GM12878 (cell line): ENCODE data around the gene ALDH1A3. TPM values are rescaled to one million over a fixed set of nuclear protein-coding genes. Genes with fewer than 3 reads are reported as not detected.

Source experiments
- ATAC-seq: fragments of 200-7000 bp; cut with Tn5 transposase; 3 replicates; pipeline ENCODE4 v1.9.1; 2020; ENCODE audit warnings: mild to moderate bottlenecking, moderate library complexity
- BruUV-seq: library from RNA; stranded (reverse); fragments of 400-500 nt; replicated peaks from 2 replicates; lab custom pipeline; 2021; lab: Mats Ljungman, UMichigan
- CTCF ChIA-PET: fragments of 300-600 bp; sonication (Branson Sonifier 250); formaldehyde crosslinking; extraction: SDS; loops from one replicate; lab custom pipeline; 2021; ENCODE audit warnings: inconsistent platforms; lab: Yijun Ruan, JAX
- POLR2A ChIA-PET: fragments of 350-600 bp; formaldehyde crosslinking; extraction: SDS; loops from one replicate; lab custom pipeline; 2021; ENCODE audit warnings: inconsistent platforms; lab: Charles Lee
- RAD21 ChIA-PET: fragments of 300-600 bp; sonication (Branson Sonifier 250); formaldehyde crosslinking; loops from one replicate; lab custom pipeline; 2023; ENCODE audit warnings: antibody characterized with exemption; ENCODE audit not compliant: unreplicated experiment; lab: Charles Lee
- SMC1A ChIA-PET: fragments of 300-600 bp; sonication (Branson Sonifier 250); formaldehyde crosslinking; loops from one replicate; lab custom pipeline; 2023; ENCODE audit not compliant: unreplicated experiment, uncharacterized antibody; lab: Charles Lee
- DNase-seq: peaks from one replicate; pipeline ENCODE4 v3.0.0-alpha.2; 2011; ENCODE audit warnings: low read depth, low spot score
- FAIRE-seq: peaks from 3 replicates; lab custom pipeline; 2011; peaks lifted over from hg19 to GRCh38; lab: Jason Lieb, UNC
- H2AFZ ChIP-seq: 2 replicates; pipeline ENCODE4 v1.6.0; 2011; ENCODE audit warnings: low read depth, low read length, control low read depth; ENCODE audit not compliant: control insufficient read depth
- H3K27ac ChIP-seq: 2 replicates; pipeline ENCODE4 v1.5.1; 2011; ENCODE audit warnings: control low read depth; ENCODE audit not compliant: control insufficient read depth, insufficient read depth
- H3K27me3 ChIP-seq, 2 experiments: replicated peaks in 1 of 2; 2 replicates each; pipeline versions ENCODE4 v1.6.0 to v1.6.1; 2011; ENCODE audit warnings: low read length in 1 of 2; ENCODE audit not compliant: control insufficient read depth in 2 of 2, insufficient read depth in 2 of 2
- H3K36me3 ChIP-seq, 2 experiments: 2 replicates each; pipeline ENCODE4 v1.5.1; 2011; ENCODE audit warnings: low read length in 1 of 2; ENCODE audit not compliant: control insufficient read depth in 2 of 2, insufficient read depth in 2 of 2
- H3K4me1 ChIP-seq: 2 replicates; pipeline ENCODE4 v1.6.1; 2011; ENCODE audit warnings: mild to moderate bottlenecking, low read length, moderate library complexity, mixed read lengths; ENCODE audit not compliant: control insufficient read depth, insufficient read depth
- H3K4me2 ChIP-seq: 2 replicates; pipeline ENCODE4 v1.6.0; 2011; ENCODE audit warnings: control low read depth; ENCODE audit not compliant: control insufficient read depth, insufficient read depth
- H3K4me3 ChIP-seq: fragments of 200-600 bp; sonication (generic); 2 replicates; pipeline ENCODE4 v1.5.1; 2016
- H3K79me2 ChIP-seq: 2 replicates; pipeline ENCODE4 v1.6.0; 2011; ENCODE audit warnings: low read length; ENCODE audit not compliant: control insufficient read depth, insufficient read depth
- H3K9ac ChIP-seq: 2 replicates; pipeline ENCODE4 v1.8.0; 2011; ENCODE audit warnings: low read length, control low read depth, mixed read lengths; ENCODE audit not compliant: control insufficient read depth, insufficient read depth
- H3K9me3 ChIP-seq: replicated peaks from 3 replicates; pipeline ENCODE4 v1.5.1; 2011; ENCODE audit warnings: mild to moderate bottlenecking, low read length; ENCODE audit not compliant: control insufficient read depth, insufficient read depth
- H4K20me1 ChIP-seq: 2 replicates; pipeline ENCODE4 v1.6.0; 2011; ENCODE audit not compliant: control insufficient read depth, insufficient read depth
- FOS ChIP-seq: IDR thresholded peaks from 3 replicates; pipeline ENCODE4 v1.6.1; 2011; ENCODE audit warnings: borderline replicate concordance; ENCODE audit not compliant: insufficient read length; ENCODE audit errors: extremely low read depth
- JUND ChIP-seq: IDR thresholded peaks from 2 replicates; pipeline ENCODE4 v1.6.1; 2012; ENCODE audit warnings: low read depth, mild to moderate bottlenecking, low read length, improper control_type of control experiment, moderate library complexity
- MTA3 ChIP-seq: IDR thresholded peaks from 2 replicates; pipeline ENCODE4 v1.6.1; 2012; ENCODE audit warnings: low read length, inconsistent platforms, borderline replicate concordance
- MYC ChIP-seq: IDR thresholded peaks from 2 replicates; pipeline ENCODE4 v1.6.1; 2011; ENCODE audit warnings: mild to moderate bottlenecking, low read length, moderate library complexity, inconsistent platforms; ENCODE audit not compliant: insufficient read depth, insufficient replicate concordance, insufficient read length, severe bottlenecking
- STAT3 ChIP-seq: IDR thresholded peaks from 2 replicates; pipeline ENCODE4 v1.6.1; 2011; ENCODE audit warnings: low read depth, low read length, improper control_type of control experiment
- YBX1 ChIP-seq: fragments of 450-650 bp; IDR thresholded peaks from 2 replicates; pipeline ENCODE4 v1.6.1; 2016; ENCODE audit warnings: antibody characterized with exemption
- WGBS: methylation state at CpG from one replicate; pipeline ENCODE4 v1.1.6; 2016; ENCODE audit warnings: low lambda C conversion rate; ENCODE audit not compliant: insufficient replicate concordance, insufficient coverage; ENCODE audit errors: missing lambda C conversion rate; 5-methylcytosine and 5-hydroxymethylcytosine counted together
- in situ Hi-C: fragments of 300-500 bp; cut with MboI; formaldehyde crosslinking; loops from 9 replicates; pipeline ENCODE4 v1.14.3; 2018; ENCODE audit warnings: mixed read lengths
- intact Hi-C: fragments of 100-400 bp; cut with micrococcal nuclease; formaldehyde crosslinking; loops from one replicate; pipeline ENCODE4 v1.14.2; 2022; ENCODE audit not compliant: unreplicated experiment
- polyA plus RNA-seq, 11 experiments: library from polyadenylated mRNA; depleted of rRNA in 4 of 11; unstranded in 6 of 11; stranded (reverse) in 5 of 11; fragments of >200 nt; fragmentation: Nextera tagmentation in 4 of 11; fragmentation: Illumina TruSeq in 1 of 11; extraction: Ambion mirVana in 4 of 11; extraction: Trizol in 1 of 11; gene quantifications; 1 replicate in 1 of 11; 2 replicates in 10 of 11; pipeline versions ENCODE4 v1.2.1 to v1.2.3, GENCODE V29; 2011 to 2016; ENCODE audit warnings: inconsistent platforms in 2 of 11, missing spikeins in 2 of 11, low read depth in 1 of 11
- total RNA-seq, 4 experiments: library from RNA; depleted of rRNA in 3 of 4; stranded (reverse); fragments of >200 nt in 3 of 4; fragmentation: Illumina TruSeq in 1 of 4; extraction: Trizol in 1 of 4; gene quantifications; 2 replicates each; pipeline versions ENCODE4 v1.2.1 to v1.2.3, GENCODE V29; 2013 to 2021
- TF ChIP-seq, protein P1 (sequence below), 3 experiments: IDR thresholded peaks in 2 of 3; conservative IDR thresholded peaks in 1 of 3; 2 replicates each; pipeline ENCODE4 v1.5.1; 2011; ENCODE audit warnings: low read depth in 3 of 3, low read length in 3 of 3, mild to moderate bottlenecking in 3 of 3, control low read depth in 2 of 3, moderate library complexity in 2 of 3, inconsistent platforms in 1 of 3, mixed read lengths in 1 of 3; ENCODE audit not compliant: control insufficient read depth in 2 of 3, insufficient read depth in 1 of 3; ENCODE audit errors: extremely low read depth in 1 of 3
- TF ChIP-seq, protein P2 (sequence below): fragments of 150-350 bp; IDR thresholded peaks from 2 replicates; pipeline ENCODE4 v1.6.1; 2016; ENCODE audit warnings: low read depth, low read length

The ALDH1A3 gene
- total and polyA plus RNA-seq, 10 of the 15 experiments (the other 5 are each of a cell fraction or from before 2014, with no cell fraction given), result 0.06 to 0.69 (median 0.18) TPM

DNA sequence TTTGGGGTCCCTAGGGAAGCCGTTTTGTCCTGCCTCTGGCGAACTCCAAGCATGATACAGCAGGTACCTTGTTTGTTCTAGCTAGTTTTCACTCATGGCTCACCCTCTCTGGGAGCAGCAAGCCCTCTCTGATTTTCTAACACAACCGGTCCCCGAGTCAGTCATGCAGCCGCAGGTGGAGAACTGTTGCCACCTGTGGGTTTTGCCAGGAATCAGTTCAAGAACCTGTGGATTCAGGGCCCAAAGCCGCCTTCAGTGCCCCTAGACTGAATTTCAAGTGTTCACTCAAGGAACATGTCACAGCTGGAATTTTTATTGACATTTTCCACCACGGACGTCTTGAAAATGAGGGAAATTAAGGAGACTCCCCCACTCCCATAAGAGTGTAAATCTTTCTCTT, 26.2 kb downstream of the ALDH1A3 start (continued):
- TF ChIP-seq FOS (no peak), JUND (no peak), MTA3 (no peak)

DNA sequence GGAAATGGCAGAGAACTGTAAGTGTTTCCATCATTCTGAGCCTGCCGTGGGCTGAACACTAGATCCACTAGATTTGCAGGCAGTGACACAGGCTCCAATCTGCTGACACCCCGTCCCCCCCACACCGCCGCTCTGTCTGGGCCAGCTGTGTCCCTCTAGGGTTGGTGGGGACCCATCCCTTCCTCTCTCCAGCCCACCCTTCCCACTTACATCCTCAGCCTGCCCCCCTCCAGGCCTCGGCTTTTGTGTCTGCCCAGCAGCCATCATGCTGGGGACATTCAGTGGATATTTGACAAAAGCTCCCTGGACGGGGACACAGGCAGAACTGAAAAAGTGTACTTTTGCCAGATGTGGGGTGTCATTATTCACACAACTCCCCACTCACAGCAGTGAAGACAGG, 28.8 kb downstream of the ALDH1A3 start:
- ChIA-PET SMC1A (no interaction called here), POLR2A (no interaction called here), RAD21 (no interaction called here), CTCF (interaction anchor here (1.2 to 1.4 kb wide), 2 partner anchors 98 to 100 kb away, joined by 3 to 5 read pairs; no protein-coding TSS in a partner anchor)
- H3K9me3 ChIP-seq, result no peaks in the 10 kb centered on the region
- intact Hi-C loops, result no loop called here
- DNase-seq, result no peak
- no peak overlapping the region for H3K27ac ChIP-seq
- H3K27me3 ChIP-seq, result 0 out of 4 replicates have a peak, but pooled peaks cover 0 to under 1% of the 10 kb centered on the region in 2 experiments
- no TSS peak for BruUV-seq
- no peaks in the 10 kb centered on the region; the same call in 1 of the 2 replicates for H4K20me1 ChIP-seq
- H3K9ac ChIP-seq, result no peak overlapping the region
- no peak overlapping the region for H3K4me3 ChIP-seq
- no peaks in the 10 kb centered on the region for H3K4me1 ChIP-seq
- no peak for ATAC-seq
- no peak overlapping the region for H3K4me2 ChIP-seq
- H3K79me2 ChIP-seq, result no peaks in the 10 kb centered on the region
- H2AFZ ChIP-seq, result no peak overlapping the region
- TF ChIP-seq YBX1, result no peak
- TF ChIP-seq STAT3, result no peak
- no peak for TF ChIP-seq MYC
- TF ChIP-seq, protein P1, sequence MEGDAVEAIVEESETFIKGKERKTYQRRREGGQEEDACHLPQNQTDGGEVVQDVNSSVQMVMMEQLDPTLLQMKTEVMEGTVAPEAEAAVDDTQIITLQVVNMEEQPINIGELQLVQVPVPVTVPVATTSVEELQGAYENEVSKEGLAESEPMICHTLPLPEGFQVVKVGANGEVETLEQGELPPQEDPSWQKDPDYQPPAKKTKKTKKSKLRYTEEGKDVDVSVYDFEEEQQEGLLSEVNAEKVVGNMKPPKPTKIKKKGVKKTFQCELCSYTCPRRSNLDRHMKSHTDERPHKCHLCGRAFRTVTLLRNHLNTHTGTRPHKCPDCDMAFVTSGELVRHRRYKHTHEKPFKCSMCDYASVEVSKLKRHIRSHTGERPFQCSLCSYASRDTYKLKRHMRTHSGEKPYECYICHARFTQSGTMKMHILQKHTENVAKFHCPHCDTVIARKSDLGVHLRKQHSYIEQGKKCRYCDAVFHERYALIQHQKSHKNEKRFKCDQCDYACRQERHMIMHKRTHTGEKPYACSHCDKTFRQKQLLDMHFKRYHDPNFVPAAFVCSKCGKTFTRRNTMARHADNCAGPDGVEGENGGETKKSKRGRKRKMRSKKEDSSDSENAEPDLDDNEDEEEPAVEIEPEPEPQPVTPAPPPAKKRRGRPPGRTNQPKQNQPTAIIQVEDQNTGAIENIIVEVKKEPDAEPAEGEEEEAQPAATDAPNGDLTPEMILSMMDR (IDR thresholded peaks at IDR 0.05 in 2 of 3, conservative IDR thresholded peaks at IDR 0.05 in 1 of 3; ENCODE audit: control insufficient read depth in 2 of 3, extremely low read depth in 1 of 3, insufficient read depth in 1 of 3, low read depth in 3 of 3, low read length in 3 of 3), result no peak
- TF ChIP-seq, protein P2, sequence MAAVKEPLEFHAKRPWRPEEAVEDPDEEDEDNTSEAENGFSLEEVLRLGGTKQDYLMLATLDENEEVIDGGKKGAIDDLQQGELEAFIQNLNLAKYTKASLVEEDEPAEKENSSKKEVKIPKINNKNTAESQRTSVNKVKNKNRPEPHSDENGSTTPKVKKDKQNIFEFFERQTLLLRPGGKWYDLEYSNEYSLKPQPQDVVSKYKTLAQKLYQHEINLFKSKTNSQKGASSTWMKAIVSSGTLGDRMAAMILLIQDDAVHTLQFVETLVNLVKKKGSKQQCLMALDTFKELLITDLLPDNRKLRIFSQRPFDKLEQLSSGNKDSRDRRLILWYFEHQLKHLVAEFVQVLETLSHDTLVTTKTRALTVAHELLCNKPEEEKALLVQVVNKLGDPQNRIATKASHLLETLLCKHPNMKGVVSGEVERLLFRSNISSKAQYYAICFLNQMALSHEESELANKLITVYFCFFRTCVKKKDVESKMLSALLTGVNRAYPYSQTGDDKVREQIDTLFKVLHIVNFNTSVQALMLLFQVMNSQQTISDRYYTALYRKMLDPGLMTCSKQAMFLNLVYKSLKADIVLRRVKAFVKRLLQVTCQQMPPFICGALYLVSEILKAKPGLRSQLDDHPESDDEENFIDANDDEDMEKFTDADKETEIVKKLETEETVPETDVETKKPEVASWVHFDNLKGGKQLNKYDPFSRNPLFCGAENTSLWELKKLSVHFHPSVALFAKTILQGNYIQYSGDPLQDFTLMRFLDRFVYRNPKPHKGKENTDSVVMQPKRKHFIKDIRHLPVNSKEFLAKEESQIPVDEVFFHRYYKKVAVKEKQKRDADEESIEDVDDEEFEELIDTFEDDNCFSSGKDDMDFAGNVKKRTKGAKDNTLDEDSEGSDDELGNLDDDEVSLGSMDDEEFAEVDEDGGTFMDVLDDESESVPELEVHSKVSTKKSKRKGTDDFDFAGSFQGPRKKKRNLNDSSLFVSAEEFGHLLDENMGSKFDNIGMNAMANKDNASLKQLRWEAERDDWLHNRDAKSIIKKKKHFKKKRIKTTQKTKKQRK, result no peak
- WGBS, result 77% methylated on average over 6 of the region's 6 CpGs
- no peak for FAIRE-seq
- no peaks in the 10 kb centered on the region for H3K36me3 ChIP-seq
- in situ Hi-C loops, result no loop called here
